Erythroblast (primary cell): ENCODE results near the gene PRICKLE1.

ENCODE experiments used
- GATA1 ChIP-seq: IDR thresholded peaks from 2 replicates; pipeline ENCODE4 v1.6.1; 2011; ENCODE audit warnings: low read depth, mild to moderate bottlenecking, control low read depth, low read length, moderate library complexity
- POLR2A ChIP-seq: IDR thresholded peaks from 2 replicates; pipeline ENCODE4 v1.6.1; 2011; ENCODE audit warnings: mild to moderate bottlenecking, low read length

GRCh38 chr12:42474391-42474790 is 115.2 kb downstream of the PRICKLE1 start:
- no peak for TF ChIP-seq POLR2A
- no peak for TF ChIP-seq GATA1
